ENCODE measurements around the gene INTS1. TPM values are rescaled to one million over a fixed set of nuclear protein-coding genes. Genes with fewer than 3 reads are reported as not detected.

Gene INTS1
- total and polyA plus RNA-seq, 10 of the 15 experiments (the other 5 are each of a cell fraction or from before 2014, with no cell fraction given), result 0.52 to 89.0 (median 15.1) TPM

- no peaks in the 10 kb centered on the region for H3K9me3 ChIP-seq (replicated peaks; ENCODE audit: control insufficient read depth, insufficient read depth, low read length)
- no TSS peak for BruUV-seq (replicated peaks)
- POLR2A ChIA-PET, result no interaction called here
Measured at GRCh38 chr7:1431226-1431625, 73.0 kb downstream of the INTS1 start.

GRCh38 chr7:1430056-1430845 lies 73.9 kb downstream of the INTS1 start:
- WGBS (ENCODE audit: insufficient coverage, insufficient replicate concordance, low lambda C conversion rate, missing lambda C conversion rate), result 43% methylated on average over 31 of the region's 32 CpGs
- TF ChIP-seq GABPA (IDR thresholded peaks at IDR 0.05; ENCODE audit: low read depth) (no peak), HDGF (IDR thresholded peaks at IDR 0.05) (no peak), SRF (IDR thresholded peaks at IDR 0.05; ENCODE audit: low read depth in 2 of 2, low read length in 2 of 2) (no peak), NFYB (IDR thresholded peaks at IDR 0.05; ENCODE audit: insufficient read depth, low read depth, low read length) (no peak), SIX5 (IDR thresholded peaks at IDR 0.05; ENCODE audit: low read depth, low read length, severe bottlenecking) (no peak), EGR1 (IDR thresholded peaks at IDR 0.05; ENCODE audit: borderline replicate concordance in 1 of 2, low read depth in 2 of 2, low read length in 2 of 2) (no peak), NR2C2 (IDR thresholded peaks at IDR 0.05; ENCODE audit: borderline replicate concordance, control insufficient read depth, insufficient read length, low read depth) (no peak), E4F1 (IDR thresholded peaks at IDR 0.05; ENCODE audit: borderline replicate concordance, partially characterized antibody) (no peak), ETV6 (conservative IDR thresholded peaks at IDR 0.05 in 1 of 2, IDR thresholded peaks at IDR 0.05 in 1 of 2; ENCODE audit: borderline replicate concordance in 1 of 2, low read depth in 1 of 2) (no peak), JUND (IDR thresholded peaks at IDR 0.05; ENCODE audit: low read depth, low read length) (no peak)

More at GRCh38 chr7:1431226-1431625, 73.0 kb downstream of the INTS1 start:
- H3K4me2 ChIP-seq (ENCODE audit: control insufficient read depth, insufficient read depth), result no peak overlapping the region
- no peak for TF ChIP-seq ZNF274 (IDR thresholded peaks at IDR 0.05; ENCODE audit: insufficient read depth, insufficient read length)
- no peak for TF ChIP-seq DPF2 (IDR thresholded peaks at IDR 0.05)
- no peak for TF ChIP-seq ETV6 (conservative IDR thresholded peaks at IDR 0.05 in 1 of 2, IDR thresholded peaks at IDR 0.05 in 1 of 2; ENCODE audit: borderline replicate concordance in 1 of 2, low read depth in 1 of 2)
- TF ChIP-seq SIN3A (IDR thresholded peaks at IDR 0.05; ENCODE audit: low read depth, low read length), result no peak
- FAIRE-seq (no peak), DNase-seq (ENCODE audit: low read depth, low spot score) (no peak), ATAC-seq (no peak)
- no peaks in the 10 kb centered on the region for H3K4me1 ChIP-seq (ENCODE audit: control insufficient read depth, insufficient read depth, low read length)
- H2AFZ ChIP-seq (ENCODE audit: control insufficient read depth, low read depth, low read length), result no peak overlapping the region
- in situ Hi-C loops (cut with MboI) (loop anchor here (5.0 kb wide), 1 partner anchor 204 kb away; no protein-coding TSS in a partner anchor), intact Hi-C loops (cut with micrococcal nuclease; ENCODE audit: unreplicated experiment) (no loop called here)
- RAD21 ChIA-PET (ENCODE audit: unreplicated experiment), result interaction anchor here (0.8 kb wide), 1 partner anchor 14 kb away, joined by 3 read pairs; no protein-coding TSS in a partner anchor
- no peaks in the 10 kb centered on the region for H3K79me2 ChIP-seq (ENCODE audit: control insufficient read depth, insufficient read depth, low read length)
- SMC1A ChIA-PET (ENCODE audit: uncharacterized antibody, unreplicated experiment), result interaction anchor here (1.3 kb wide), 1 partner anchor 22 kb away, joined by 3 read pairs; no protein-coding TSS in a partner anchor
- CTCF ChIA-PET, result interaction anchor here (1.0 to 1.3 kb wide), 4 partner anchors 8 to 238 kb away, joined by 3 to 5 read pairs (median 3); no protein-coding TSS in a partner anchor
- H4K20me1 ChIP-seq (ENCODE audit: control insufficient read depth, insufficient read depth), result no peaks in the 10 kb centered on the region
- no peak overlapping the region for H3K27ac ChIP-seq (ENCODE audit: control insufficient read depth, insufficient read depth)
- 52% methylated on average over 10 of the region's 10 CpGs for WGBS (ENCODE audit: insufficient coverage, insufficient replicate concordance, low lambda C conversion rate, missing lambda C conversion rate)
- H3K9ac ChIP-seq (ENCODE audit: control insufficient read depth, insufficient read depth, low read length), result no peak overlapping the region
- no peaks in the 10 kb centered on the region for H3K36me3 ChIP-seq (ENCODE audit: control insufficient read depth in 2 of 2, insufficient read depth in 2 of 2, low read length in 1 of 2)
- H3K4me3 ChIP-seq, result no peak overlapping the region
- H3K27me3 ChIP-seq (replicated peaks in 1 of 2; ENCODE audit: control insufficient read depth in 2 of 2, insufficient read depth in 2 of 2, low read length in 1 of 2), result no peaks in the 10 kb centered on the region; a peak in 1 of 4 replicates

More at GRCh38 chr7:1430056-1430845, 73.9 kb downstream of the INTS1 start:
- no peak overlapping the region for H3K4me2 ChIP-seq (ENCODE audit: control insufficient read depth, insufficient read depth)
- no peak overlapping the region for H3K4me3 ChIP-seq
- H3K27me3 ChIP-seq (replicated peaks in 1 of 2; ENCODE audit: control insufficient read depth in 2 of 2, insufficient read depth in 2 of 2, low read length in 1 of 2), result no peaks in the 10 kb centered on the region; a peak in 1 of 4 replicates
- CTCF ChIA-PET, result interaction anchor here (0.6 to 1.3 kb wide), 4 partner anchors 7 to 724 kb away, joined by 3 read pairs; no protein-coding TSS in a partner anchor
- RAD21 ChIA-PET (ENCODE audit: unreplicated experiment), result no interaction called here
- no peak for FAIRE-seq
- H3K27ac ChIP-seq (ENCODE audit: control insufficient read depth, insufficient read depth), result no peak overlapping the region
- no peaks in the 10 kb centered on the region for H3K4me1 ChIP-seq (ENCODE audit: control insufficient read depth, insufficient read depth, low read length)
- no peak for DNase-seq (ENCODE audit: low read depth, low spot score)
- in situ Hi-C loops (cut with MboI) (loop anchor here (5.0 kb wide), 1 partner anchor 203 kb away; no protein-coding TSS in a partner anchor), intact Hi-C loops (cut with micrococcal nuclease; ENCODE audit: unreplicated experiment) (no loop called here)
- no peaks in the 10 kb centered on the region for H3K79me2 ChIP-seq (ENCODE audit: control insufficient read depth, insufficient read depth, low read length)
- H4K20me1 ChIP-seq (ENCODE audit: control insufficient read depth, insufficient read depth), result no peaks in the 10 kb centered on the region
- SMC1A ChIA-PET (ENCODE audit: uncharacterized antibody, unreplicated experiment), result interaction anchor here (1.3 kb wide), 1 partner anchor 21 kb away, joined by 3 read pairs; no protein-coding TSS in a partner anchor
- H2AFZ ChIP-seq (ENCODE audit: control insufficient read depth, low read depth, low read length), result no peak overlapping the region
- BruUV-seq (replicated peaks), result no TSS peak
- H3K9ac ChIP-seq (ENCODE audit: control insufficient read depth, insufficient read depth, low read length), result no peak overlapping the region
- no peaks in the 10 kb centered on the region for H3K9me3 ChIP-seq (replicated peaks; ENCODE audit: control insufficient read depth, insufficient read depth, low read length)
- no peaks in the 10 kb centered on the region for H3K36me3 ChIP-seq (ENCODE audit: control insufficient read depth in 2 of 2, insufficient read depth in 2 of 2, low read length in 1 of 2)
- ATAC-seq, result no peak
- POLR2A ChIA-PET, result no interaction called here

Data from GM12878 (cell line).